DND-41 (cell line): ENCODE measurements around the gene BRIP1.

Experiments used
- CTCF ChIP-seq: IDR thresholded peaks from 2 replicates; pipeline ENCODE4 v1.5.1; 2012; ENCODE audit warnings: borderline replicate concordance, low read length, moderate library complexity, mild to moderate bottlenecking; ENCODE audit not compliant: poor library complexity, severe bottlenecking; ENCODE audit errors: extremely low read depth
- EZH2 ChIP-seq: IDR thresholded peaks from 3 replicates; pipeline ENCODE4 v1.6.1; 2012; ENCODE audit warnings: borderline replicate concordance, low read depth, mild to moderate bottlenecking, moderate library complexity, low read length, inconsistent platforms; ENCODE audit not compliant: severe bottlenecking

- no peak for TF ChIP-seq CTCF
- TF ChIP-seq EZH2 = no peak
These were observed 12.5 kb upstream of the BRIP1 start for GRCh38 chr17:61875804-61876203.
